Left ventricle myocardium inferior (tissue), 1 donor: ENCODE results near the gene PTGR3. TPM values are rescaled to one million over a fixed set of nuclear protein-coding genes. Genes with fewer than 3 reads are reported as not detected.

ENCODE experiments used
- DNase-seq: peaks from one replicate; pipeline ENCODE4 v3.0.0-alpha.2; 2020
- H3K27ac ChIP-seq: fragments of 200-600 bp; replicated peaks from 2 replicates; pipeline ENCODE4 v1.8.0; 2021
- H3K27me3 ChIP-seq: fragments of 200-600 bp; 2 replicates; pipeline ENCODE4 v1.8.0; 2021; ENCODE audit warnings: low read depth
- H3K36me3 ChIP-seq: fragments of 200-600 bp; 2 replicates; pipeline ENCODE4 v1.8.0; 2021
- H3K4me1 ChIP-seq: fragments of 200-600 bp; 2 replicates; pipeline ENCODE4 v1.8.0; 2021
- H3K4me3 ChIP-seq: fragments of 200-600 bp; 2 replicates; pipeline ENCODE4 v1.8.0; 2021; ENCODE audit warnings: mild to moderate bottlenecking, moderate library complexity
- H3K9me3 ChIP-seq: fragments of 200-600 bp; replicated peaks from 2 replicates; pipeline ENCODE4 v1.8.0; 2021
- intact Hi-C: fragments of 100-400 bp; cut with micrococcal nuclease; formaldehyde crosslinking; loops from one replicate; pipeline ENCODE4 v1.11.0; 2022
- total RNA-seq: library from RNA; stranded (reverse); fragmentation: NEBNext Ultra II Directional; extraction: Animal tissue kit (Norgen Biotek cat#: 25700); gene quantifications from one replicate; pipeline ENCODE4 v1.2.1, GENCODE V29; 2021
- TF ChIP-seq, protein P1 (sequence below): fragments of 200-600 bp; IDR thresholded peaks from 2 replicates; pipeline ENCODE4 v1.8.0; 2021; ENCODE audit warnings: antibody characterized with exemption, mild to moderate bottlenecking, borderline replicate concordance
- donor health status: DM: no; HTN: yes; CAD: no; lungs with severe emphysema.

Gene PTGR3
- total RNA-seq, 1 donor from 2014 or later: 77.3 TPM

DNA sequence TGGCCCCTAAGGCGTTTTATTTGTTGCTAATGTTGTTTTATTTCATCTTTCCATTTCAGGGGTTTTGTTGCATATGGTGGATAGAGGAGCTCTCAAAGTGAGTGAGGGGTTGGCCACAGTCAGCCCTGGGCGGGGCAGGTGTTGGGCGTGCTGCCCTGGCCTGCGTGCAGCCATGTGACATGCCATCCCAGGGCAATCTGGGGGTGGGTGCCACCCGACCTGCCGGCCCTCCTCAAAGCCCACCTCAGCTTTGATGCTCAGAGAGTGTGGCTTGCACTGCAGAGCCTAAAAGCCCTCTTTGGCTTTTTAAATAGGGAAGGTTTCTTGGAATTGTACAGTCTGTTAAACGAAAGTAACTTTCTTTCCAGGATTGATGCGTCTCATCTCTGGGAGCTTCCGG, 20.0 kb upstream of the PTGR3 start:
- H3K27me3 ChIP-seq: no peaks in the 10 kb centered on the region
- H3K4me1 ChIP-seq: peaks cover 60% of the 10 kb centered on the region
- H3K36me3 ChIP-seq: no peaks in the 10 kb centered on the region
- H3K9me3 ChIP-seq: no peaks in the 10 kb centered on the region
- H3K27ac ChIP-seq: peak overlapping the region; percentile 63
- intact Hi-C loops: no loop called here
- DNase-seq: no peak
- TF ChIP-seq, protein P1, sequence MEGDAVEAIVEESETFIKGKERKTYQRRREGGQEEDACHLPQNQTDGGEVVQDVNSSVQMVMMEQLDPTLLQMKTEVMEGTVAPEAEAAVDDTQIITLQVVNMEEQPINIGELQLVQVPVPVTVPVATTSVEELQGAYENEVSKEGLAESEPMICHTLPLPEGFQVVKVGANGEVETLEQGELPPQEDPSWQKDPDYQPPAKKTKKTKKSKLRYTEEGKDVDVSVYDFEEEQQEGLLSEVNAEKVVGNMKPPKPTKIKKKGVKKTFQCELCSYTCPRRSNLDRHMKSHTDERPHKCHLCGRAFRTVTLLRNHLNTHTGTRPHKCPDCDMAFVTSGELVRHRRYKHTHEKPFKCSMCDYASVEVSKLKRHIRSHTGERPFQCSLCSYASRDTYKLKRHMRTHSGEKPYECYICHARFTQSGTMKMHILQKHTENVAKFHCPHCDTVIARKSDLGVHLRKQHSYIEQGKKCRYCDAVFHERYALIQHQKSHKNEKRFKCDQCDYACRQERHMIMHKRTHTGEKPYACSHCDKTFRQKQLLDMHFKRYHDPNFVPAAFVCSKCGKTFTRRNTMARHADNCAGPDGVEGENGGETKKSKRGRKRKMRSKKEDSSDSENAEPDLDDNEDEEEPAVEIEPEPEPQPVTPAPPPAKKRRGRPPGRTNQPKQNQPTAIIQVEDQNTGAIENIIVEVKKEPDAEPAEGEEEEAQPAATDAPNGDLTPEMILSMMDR: no peak
- no peak overlapping the region for H3K4me3 ChIP-seq

DNA sequence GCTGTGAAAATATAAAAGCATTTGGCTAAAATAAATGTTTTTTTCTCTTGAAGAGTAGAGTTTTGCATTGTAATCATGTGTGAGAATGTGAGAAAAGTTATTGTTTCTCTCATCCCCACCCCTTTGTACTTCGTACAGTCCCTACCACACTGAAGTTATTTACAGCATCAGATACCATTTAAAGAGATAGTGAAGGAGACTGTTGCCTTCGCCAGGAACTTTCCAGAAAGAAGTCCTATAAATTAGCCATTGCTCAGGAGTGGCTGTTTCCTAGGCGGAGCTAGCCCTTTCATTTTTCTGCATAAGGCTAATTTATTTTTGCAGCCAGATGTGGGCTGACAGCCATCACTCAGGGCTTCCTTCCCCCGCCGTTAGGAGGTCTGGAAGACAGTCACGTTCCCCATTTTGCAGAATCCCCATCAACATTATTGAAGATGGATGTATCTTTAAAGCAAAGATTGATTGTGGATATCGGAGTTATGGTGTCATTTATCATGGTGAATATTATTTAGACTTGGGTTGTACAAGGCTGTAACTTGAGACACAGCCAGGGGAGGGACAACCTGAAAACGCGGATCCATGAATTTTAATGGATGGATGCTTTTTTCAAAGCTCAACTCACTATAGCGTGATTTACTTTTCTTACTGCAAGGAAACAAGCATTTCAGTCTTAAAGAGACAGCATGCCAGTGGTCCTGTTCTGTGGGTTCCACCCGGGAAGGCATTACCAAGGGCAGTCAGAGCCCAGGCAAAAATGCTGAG, 18.8 kb upstream of the PTGR3 start:
- intact Hi-C loops: no loop called here
- DNase-seq: no peak
- TF ChIP-seq, protein P1: no peak
- Histone ChIP-seq H3K9me3 (no peaks in the 10 kb centered on the region), H3K27ac (peak overlapping the region; percentile 66), H3K4me1 (peaks cover 72% of the 10 kb centered on the region), H3K4me3 (peak overlapping the region; percentile 45), H3K27me3 (no peaks in the 10 kb centered on the region), H3K36me3 (no peaks in the 10 kb centered on the region)

DNA sequence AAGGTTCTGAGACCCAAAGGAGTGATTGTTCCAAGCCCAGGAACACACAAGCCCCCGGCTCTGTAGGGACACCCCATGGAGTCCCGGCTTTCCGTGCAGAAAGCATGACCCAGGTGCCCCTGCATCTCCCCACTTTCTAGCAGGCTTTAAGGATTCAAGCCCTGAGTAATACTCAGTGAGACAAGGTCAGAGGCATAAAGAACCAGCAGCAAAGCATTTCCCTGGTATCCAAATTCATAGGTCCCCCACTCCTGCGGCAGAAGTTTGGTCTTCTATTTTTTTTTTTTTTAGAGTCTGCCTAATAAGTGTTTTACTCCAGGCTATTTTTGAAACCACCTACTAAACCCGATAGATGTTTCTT, 18.0 kb upstream of the PTGR3 start:
- TF ChIP-seq, protein P1: no peak
- intact Hi-C loops: no loop called here
- no peak for DNase-seq
- H3K4me1 ChIP-seq: peaks cover 78% of the 10 kb centered on the region
- no peaks in the 10 kb centered on the region for H3K36me3 ChIP-seq
- H3K9me3 ChIP-seq: no peaks in the 10 kb centered on the region
- peak overlapping the region; percentile 66 for H3K27ac ChIP-seq
- no peaks in the 10 kb centered on the region for H3K27me3 ChIP-seq
- H3K4me3 ChIP-seq: peak overlapping the region; percentile 45

DNA sequence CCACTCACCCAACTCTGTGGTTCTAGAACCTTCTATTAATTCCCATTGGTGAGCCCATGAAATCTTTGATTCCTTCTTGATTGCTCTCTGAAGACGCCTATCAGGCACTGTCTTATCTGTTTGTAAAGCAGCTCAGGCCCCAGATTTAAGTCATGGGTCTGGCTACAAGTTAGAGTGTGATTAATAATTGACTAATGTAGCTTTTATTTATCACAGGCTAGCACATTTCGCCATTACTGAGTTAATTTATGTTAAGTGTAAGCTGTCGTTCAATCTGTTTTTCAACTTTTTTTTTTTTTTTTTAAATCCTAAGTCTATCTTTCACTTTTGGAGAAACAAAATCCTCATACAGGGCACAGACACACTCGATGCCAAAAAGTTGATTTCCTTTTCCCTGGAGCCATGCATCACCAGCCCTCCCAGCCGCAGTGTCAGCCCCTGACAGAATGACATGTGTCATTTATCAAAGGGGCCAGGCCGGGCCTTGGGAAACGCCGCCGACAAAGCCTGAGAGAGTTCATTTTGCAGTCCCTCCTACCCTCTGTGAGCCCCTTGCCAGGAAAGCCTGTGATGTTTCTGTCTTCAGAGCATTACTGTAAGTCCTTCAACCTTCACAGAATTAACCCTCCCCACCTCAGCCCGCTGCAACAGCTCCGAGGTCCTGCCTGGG, 17.5 kb upstream of the PTGR3 start:
- Histone ChIP-seq H3K4me1 (peaks cover 79% of the 10 kb centered on the region), H3K4me3 (peak overlapping the region; percentile 45), H3K9me3 (no peaks in the 10 kb centered on the region), H3K27me3 (no peaks in the 10 kb centered on the region), H3K27ac (peak overlapping the region; percentile 66), H3K36me3 (no peaks in the 10 kb centered on the region)
- TF ChIP-seq, protein P1: no peak
- no peak for DNase-seq
- intact Hi-C loops: no loop called here

DNA sequence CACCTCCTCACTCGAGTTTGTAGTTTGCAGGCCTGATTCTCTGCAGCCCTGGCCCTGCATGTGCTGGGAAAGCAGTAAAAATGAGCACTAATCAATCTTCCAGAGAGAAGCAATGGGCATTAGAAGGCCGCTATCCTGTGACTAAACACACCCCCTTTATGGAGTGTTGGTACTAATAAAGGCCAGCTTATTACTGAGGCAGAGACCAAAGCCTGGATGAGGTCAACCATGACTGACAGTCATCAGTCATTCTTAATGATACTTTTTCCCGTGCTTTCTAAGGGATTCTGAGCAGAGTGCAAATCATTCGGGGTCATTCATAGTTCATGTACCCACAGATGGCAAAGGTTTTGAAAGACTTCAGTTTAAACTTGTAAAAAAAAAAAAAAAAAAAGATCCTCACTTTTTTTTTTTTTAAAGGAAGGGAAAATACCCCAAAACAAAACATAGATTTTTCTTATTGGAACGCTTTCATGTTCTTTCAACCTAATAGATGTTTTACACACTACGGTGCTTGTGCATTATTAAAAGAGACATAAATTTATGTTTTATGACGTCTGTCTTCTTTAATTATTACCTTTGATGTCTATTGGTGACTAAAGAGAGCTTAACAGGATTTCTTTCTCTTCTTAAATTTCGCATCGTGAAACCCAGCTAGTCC, 14.9 kb upstream of the PTGR3 start:
- no peaks in the 10 kb centered on the region for H3K9me3 ChIP-seq
- no peaks in the 10 kb centered on the region for H3K36me3 ChIP-seq
- H3K27me3 ChIP-seq: no peaks in the 10 kb centered on the region
- H3K27ac ChIP-seq: peak overlapping the region; percentile 22
- DNase-seq: no peak
- H3K4me1 ChIP-seq: peaks cover 82% of the 10 kb centered on the region
- no peak overlapping the region for H3K4me3 ChIP-seq
- intact Hi-C loops: no loop called here
- TF ChIP-seq, protein P1: no peak
